CD8-positive, alpha-beta memory T cell (primary cell): Measurements from ENCODE around the gene BAZ1B. TPM values are rescaled to one million over a fixed set of nuclear protein-coding genes. Genes with fewer than 3 reads are reported as not detected.
"Not testable (repeated sequence)": the region's sequence is repeated elsewhere in the genome, so short reads cannot be mapped to it uniquely, and the experiment has no call there.

ENCODE experiments used
- CTCF ChIA-PET: fragments of 350-600 bp; sonication (Branson Sonifier 250); formaldehyde crosslinking; loops from one replicate; lab custom pipeline; 2021; ENCODE audit warnings: antibody characterized with exemption; lab: Charles Lee
- POLR2A ChIA-PET: fragments of 350-600 bp; sonication (Branson Sonifier 250); formaldehyde crosslinking; loops from one replicate; lab custom pipeline; 2021; ENCODE audit warnings: antibody characterized with exemption; lab: Charles Lee
- DNase-seq, 5 donors: peaks; one replicate each; pipeline versions ENCODE4 v3.0.0 to v3.0.0-alpha.2; 2020 to 2022; ENCODE audit warnings: mixed read lengths in 1 of 5
- H3K27ac ChIP-seq: one replicate; pipeline ENCODE4 v1.7.0; 2013; ENCODE audit warnings: low read depth, mild to moderate bottlenecking, low read length, moderate library complexity
- H3K27me3 ChIP-seq: 2 replicates; pipeline ENCODE4 v1.7.0; 2013; ENCODE audit warnings: low read length, mild to moderate bottlenecking; ENCODE audit not compliant: insufficient read depth, poor library complexity, severe bottlenecking
- H3K36me3 ChIP-seq: 2 replicates; pipeline ENCODE4 v1.7.0; 2013; ENCODE audit warnings: mild to moderate bottlenecking, low read length, moderate library complexity; ENCODE audit not compliant: insufficient read depth
- H3K4me1 ChIP-seq: 2 replicates; pipeline ENCODE4 v1.7.0; 2013; ENCODE audit warnings: mild to moderate bottlenecking, low read length, moderate library complexity; ENCODE audit not compliant: insufficient read depth
- H3K4me3 ChIP-seq: 2 replicates; pipeline ENCODE4 v1.7.0; 2013; ENCODE audit warnings: mild to moderate bottlenecking, low read length
- H3K9me3 ChIP-seq: 2 replicates; pipeline ENCODE4 v1.7.0; 2013; ENCODE audit warnings: mild to moderate bottlenecking, low read length
- H3K27ac Mint-ChIP-seq, 8 donors: one replicate each; pipeline ENCODE4 v1.8.0; 2020 to 2021; ENCODE audit warnings: mixed read lengths in 8 of 8, mild to moderate bottlenecking in 6 of 8, inconsistent platforms in 3 of 8, moderate library complexity in 3 of 8
- H3K27me3 Mint-ChIP-seq, 2 donors: one replicate each; pipeline ENCODE4 v1.8.0; 2020 to 2021; ENCODE audit warnings: mixed read lengths in 2 of 2, mild to moderate bottlenecking in 1 of 2, moderate library complexity in 1 of 2
- H3K36me3 Mint-ChIP-seq, 3 donors: one replicate each; pipeline ENCODE4 v1.8.0; 2020 to 2021; ENCODE audit warnings: mixed read lengths in 3 of 3, inconsistent platforms in 1 of 3, mild to moderate bottlenecking in 1 of 3
- H3K4me1 Mint-ChIP-seq, 3 donors: one replicate each; pipeline ENCODE4 v1.8.0; 2020 to 2021; ENCODE audit warnings: mixed read lengths in 3 of 3, inconsistent platforms in 1 of 3, mild to moderate bottlenecking in 1 of 3
- H3K4me3 Mint-ChIP-seq, 7 donors: one replicate each; pipeline ENCODE4 v1.8.0; 2020 to 2021; ENCODE audit warnings: mixed read lengths in 7 of 7, mild to moderate bottlenecking in 6 of 7, moderate library complexity in 4 of 7, inconsistent platforms in 2 of 7
- H3K9me3 Mint-ChIP-seq, 5 donors: one replicate each; pipeline ENCODE4 v1.8.0; 2020 to 2022; ENCODE audit warnings: mixed read lengths in 5 of 5, mild to moderate bottlenecking in 3 of 5, moderate library complexity in 2 of 5, inconsistent platforms in 1 of 5
- polyA plus RNA-seq: library from polyadenylated mRNA; unstranded; fragments of 300-500 nt; fragmentation: Illumina TruSeq; gene quantifications from one replicate; pipeline ENCODE4 v1.2.3, GENCODE V29; 2021
- total RNA-seq, 2 experiments: library from RNA; stranded (reverse); gene quantifications; one replicate each; pipeline ENCODE4 v1.2.3, GENCODE V29; 2021

BAZ1B gene
- total RNA-seq (100 to 1,000 TPM; 112 to 118 TPM), polyA plus RNA-seq (31.1 TPM)

- Histone ChIP-seq H3K9me3 (no peaks in the 10 kb centered on the region), H3K27me3 (no peaks in the 10 kb centered on the region), H3K27ac (peak within 1 kb of the TSS; percentile 87), H3K36me3 (peaks cover 3% of the 10 kb centered on the region), H3K4me1 (peaks cover 57% of the 10 kb centered on the region), H3K4me3 (peak within 1 kb of the TSS; percentile 88)
- peak within 1 kb of the TSS; percentile 97 to 100 (median 99) for H3K27ac Mint-ChIP-seq
- peak within 1 kb of the TSS; percentile 93 to 100 (median 99) for H3K4me3 Mint-ChIP-seq
- peak; percentile 92 to 98 (median 94) for DNase-seq
- ChIA-PET POLR2A (interaction anchor here (0.6 to 4.0 kb wide), 9 partner anchors 10 to 695 kb away, joined by 3 to 62 read pairs (median 7); partner anchors contain the start of genes ABHD11, BCL7B, TBL2 and TYW1B), CTCF (interaction anchor here (1.3 to 4.2 kb wide), 6 partner anchors 10 to 212 kb away, joined by 3 to 29 read pairs (median 6); partner anchors contain the start of genes BCL7B and TBL2)
- peaks cover 64 to 71% (median 71%) of the 10 kb centered on the region in 3 donors for H3K4me1 Mint-ChIP-seq
- H3K27me3 Mint-ChIP-seq = peaks cover 0 to 3% of the 10 kb centered on the region in 2 donors
- H3K36me3 Mint-ChIP-seq = peaks cover 0 to 34% (median 2%) of the 10 kb centered on the region in 3 donors
- no peaks in the 10 kb centered on the region for H3K9me3 Mint-ChIP-seq
Measured at GRCh38 chr7:73522105-73522872, at the start of gene BAZ1B. TSS of gene BAZ1B (minus strand) at chr7:73522293. CDS start at chr7:73521933, 360 bp downstream.

- Histone ChIP-seq H3K9me3 (no peaks in the 10 kb centered on the region), H3K27me3 (no peaks in the 10 kb centered on the region), H3K36me3 (peaks cover 37% of the 10 kb centered on the region), H3K4me3 (no peak overlapping the region), H3K27ac (no peak overlapping the region), H3K4me1 (peaks cover 13% of the 10 kb centered on the region)
- Mint-ChIP-seq H3K27ac (peak overlapping the region in 4 of 8 donors; percentile 17 to 73 (median 50)), H3K4me1 (peaks cover 13 to 24% (median 20%) of the 10 kb centered on the region in 3 donors), H3K4me3 (no peak overlapping the region), H3K36me3 (peaks cover 0 to 57% (median 6%) of the 10 kb centered on the region in 3 donors), H3K9me3 (no peaks in the 10 kb centered on the region), H3K27me3 (peaks cover 0 to 1% of the 10 kb centered on the region in 2 donors)
- ChIA-PET CTCF (no interaction called here), POLR2A (interaction anchor here (0.6 kb wide), 1 partner anchor 111 kb away, joined by 3 read pairs; no protein-coding TSS in a partner anchor)
- no peak for DNase-seq
Measured at GRCh38 chr7:73570977-73571376, 48.9 kb upstream of the BAZ1B start.

- Histone ChIP-seq H3K27me3 (no peaks in the 10 kb centered on the region), H3K27ac (no peak overlapping the region), H3K36me3 (peaks cover 37% of the 10 kb centered on the region), H3K9me3 (no peaks in the 10 kb centered on the region), H3K4me1 (peaks cover 17% of the 10 kb centered on the region), H3K4me3 (no peak overlapping the region)
- peaks cover 17 to 29% (median 24%) of the 10 kb centered on the region in 3 donors for H3K4me1 Mint-ChIP-seq
- CTCF ChIA-PET = no interaction called here
- no peak overlapping the region for H3K4me3 Mint-ChIP-seq
- H3K27ac Mint-ChIP-seq = no peak overlapping the region
- POLR2A ChIA-PET = no interaction called here
- H3K36me3 Mint-ChIP-seq = peaks cover 0 to 57% (median 6%) of the 10 kb centered on the region in 3 donors
- H3K9me3 Mint-ChIP-seq = no peaks in the 10 kb centered on the region
- H3K27me3 Mint-ChIP-seq = peaks cover 0 to 1% of the 10 kb centered on the region in 2 donors
- no peak for DNase-seq
Measured at GRCh38 chr7:73570521-73570920, 48.4 kb upstream of the BAZ1B start.

- H3K36me3 ChIP-seq = peaks cover 29% of the 10 kb centered on the region
Measured at GRCh38 chr7:73569042-73569608, 47.0 kb upstream of the BAZ1B start.

GRCh38 chr7:73567846-73568685, 46.0 kb upstream of the BAZ1B start:
- H3K36me3 Mint-ChIP-seq = peaks cover 0 to 39% (median 3%) of the 10 kb centered on the region in 3 donors
- POLR2A ChIA-PET = no interaction called here
- H3K4me1 ChIP-seq = peaks cover 18% of the 10 kb centered on the region

More at GRCh38 chr7:73569042-73569608, 47.0 kb upstream of the BAZ1B start:
- Mint-ChIP-seq H3K4me1 (peaks cover 17 to 25% (median 24%) of the 10 kb centered on the region in 3 donors), H3K4me3 (peak overlapping the region in 2 of 7 donors; percentile 3 to 33), H3K27ac (peak overlapping the region in 6 of 8 donors; percentile 9 to 90 (median 32)), H3K36me3 (peaks cover 0 to 49% (median 3%) of the 10 kb centered on the region in 3 donors), H3K27me3 (peaks cover 0 to 1% of the 10 kb centered on the region in 2 donors), H3K9me3 (no peaks in the 10 kb centered on the region)
- H3K27me3 ChIP-seq = no peaks in the 10 kb centered on the region
- ChIA-PET CTCF (no interaction called here), POLR2A (no interaction called here)
- no peak overlapping the region for H3K27ac ChIP-seq
- H3K4me3 ChIP-seq = no peak overlapping the region
- DNase-seq = no peak
- H3K9me3 ChIP-seq = no peaks in the 10 kb centered on the region
- H3K4me1 ChIP-seq = peaks cover 18% of the 10 kb centered on the region

GRCh38 chr7:73567140-73567539, 45.0 kb upstream of the BAZ1B start:
- H3K27ac Mint-ChIP-seq = peak overlapping the region in 3 of 8 donors; percentile 4 to 77 (median 37)
- Histone ChIP-seq H3K27ac (no peak overlapping the region), H3K27me3 (no peaks in the 10 kb centered on the region), H3K9me3 (no peaks in the 10 kb centered on the region), H3K36me3 (peaks cover 12% of the 10 kb centered on the region), H3K4me3 (no peak overlapping the region), H3K4me1 (peaks cover 18% of the 10 kb centered on the region)
- H3K9me3 Mint-ChIP-seq = no peaks in the 10 kb centered on the region
- peaks cover 0 to 29% (median 0%) of the 10 kb centered on the region in 3 donors for H3K36me3 Mint-ChIP-seq
- CTCF ChIA-PET = interaction anchor here (1.9 kb wide), 1 partner anchor 12 kb away, joined by 6 read pairs; the partner anchor contains the start of gene TBL2
- no peak for DNase-seq
- peaks cover 0 to 1% of the 10 kb centered on the region in 2 donors for H3K27me3 Mint-ChIP-seq
- POLR2A ChIA-PET = interaction anchor here (1.7 kb wide), 1 partner anchor 10 kb away, joined by 9 read pairs; the partner anchor contains the start of gene BCL7B
- no peak overlapping the region for H3K4me3 Mint-ChIP-seq
- peaks cover 17 to 24% (median 19%) of the 10 kb centered on the region in 3 donors for H3K4me1 Mint-ChIP-seq

More at GRCh38 chr7:73567846-73568685, 46.0 kb upstream of the BAZ1B start:
- Mint-ChIP-seq H3K4me3 (no peak overlapping the region), H3K4me1 (peaks cover 17 to 24% (median 19%) of the 10 kb centered on the region in 3 donors), H3K27ac (peak overlapping the region in 5 of 8 donors; percentile 20 to 90 (median 68)), H3K27me3 (peaks cover 0 to 1% of the 10 kb centered on the region in 2 donors), H3K9me3 (no peaks in the 10 kb centered on the region)
- H3K36me3 ChIP-seq = peaks cover 19% of the 10 kb centered on the region
- no peaks in the 10 kb centered on the region for H3K27me3 ChIP-seq
- no peaks in the 10 kb centered on the region for H3K9me3 ChIP-seq
- no peak overlapping the region for H3K4me3 ChIP-seq
- DNase-seq = no peak
- CTCF ChIA-PET = interaction anchor here (1.9 kb wide), 1 partner anchor 11 kb away, joined by 6 read pairs; the partner anchor contains the start of gene TBL2
- no peak overlapping the region for H3K27ac ChIP-seq

GRCh38 chr7:73566431-73566830, 44.3 kb upstream of the BAZ1B start:
- H3K4me1 Mint-ChIP-seq = peaks cover 17 to 24% (median 19%) of the 10 kb centered on the region in 3 donors
- Histone ChIP-seq H3K36me3 (peaks cover 12% of the 10 kb centered on the region), H3K4me3 (peak overlapping the region; percentile 45), H3K4me1 (peaks cover 18% of the 10 kb centered on the region)
- not testable (repeated sequence) for H3K27ac ChIP-seq, H3K27me3 Mint-ChIP-seq, H3K9me3 Mint-ChIP-seq, H3K9me3 ChIP-seq, H3K27me3 ChIP-seq, DNase-seq
- H3K4me3 Mint-ChIP-seq = peak overlapping the region; percentile 68 to 92 (median 86)
- H3K36me3 Mint-ChIP-seq = peaks cover 0 to 25% (median 0%) of the 10 kb centered on the region in 3 donors
- H3K27ac Mint-ChIP-seq = peak overlapping the region; percentile 37 to 89 (median 72)
- POLR2A ChIA-PET = interaction anchor here (0.5 to 1.8 kb wide), 5 partner anchors 9 to 1096 kb away, joined by 3 to 10 read pairs (median 3); partner anchors contain the start of genes BAZ1B, BCL7B and TBL2
- CTCF ChIA-PET = interaction anchor here (1.0 to 1.9 kb wide), 3 partner anchors 12 to 174 kb away, joined by 3 to 6 read pairs (median 3); partner anchors contain the start of gene TBL2
